IPS DF 4.7 (cell line): ENCODE results near the gene CASKIN2.
"Not testable (repeated sequence)": the region's sequence is repeated elsewhere in the genome, so short reads cannot be mapped to it uniquely, and the experiment has no call there.

Source experiments
- DNase-seq: peaks from one replicate; pipeline ENCODE4 v3.0.0-alpha.2; 2013; ENCODE audit warnings: low spot score; ENCODE audit errors: extremely low read depth

Gene CASKIN2

GRCh38 chr17:75523647-75524046, 8.3 kb upstream of the CASKIN2 start:
- no peak for DNase-seq

DNA sequence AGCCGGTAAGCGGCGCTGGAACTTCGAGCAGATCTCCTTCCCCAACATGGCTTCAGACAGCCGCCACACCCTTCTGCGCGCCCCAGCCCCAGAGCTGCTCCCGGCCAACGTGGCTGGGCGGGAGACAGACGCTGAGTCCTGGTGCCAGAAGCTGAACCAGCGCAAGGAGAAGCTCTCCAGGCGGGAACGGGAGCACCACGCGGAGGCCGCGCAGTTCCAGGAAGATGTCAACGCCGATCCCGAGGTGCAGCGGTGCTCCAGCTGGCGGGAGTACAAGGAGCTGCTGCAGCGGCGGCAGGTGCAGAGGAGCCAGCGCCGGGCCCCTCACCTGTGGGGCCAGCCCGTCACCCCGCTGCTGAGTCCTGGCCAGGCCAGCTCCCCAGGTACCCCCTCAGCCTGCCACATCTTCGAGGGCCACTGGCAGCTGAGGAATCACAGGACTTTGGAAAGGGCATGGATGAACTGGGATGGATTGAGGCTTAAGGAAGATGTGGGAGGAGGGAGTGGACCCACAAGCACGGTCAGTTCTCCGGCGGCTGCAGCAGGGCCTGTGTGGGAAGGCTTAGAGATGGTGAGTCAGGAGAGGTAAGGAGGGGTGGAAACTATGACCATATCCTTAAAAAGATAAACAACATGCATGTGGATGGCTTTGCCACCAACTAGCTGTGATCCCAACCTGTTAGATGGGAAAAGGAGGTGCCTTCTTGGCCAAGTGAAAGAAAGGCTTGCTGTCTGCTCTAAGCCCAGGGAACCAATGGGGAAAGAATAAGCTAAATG, 6.8 kb upstream of the CASKIN2 start:
- no peak for DNase-seq

- no peak for DNase-seq
These were observed 6.0 kb upstream of the CASKIN2 start for GRCh38 chr17:75521290-75521689.

DNA sequence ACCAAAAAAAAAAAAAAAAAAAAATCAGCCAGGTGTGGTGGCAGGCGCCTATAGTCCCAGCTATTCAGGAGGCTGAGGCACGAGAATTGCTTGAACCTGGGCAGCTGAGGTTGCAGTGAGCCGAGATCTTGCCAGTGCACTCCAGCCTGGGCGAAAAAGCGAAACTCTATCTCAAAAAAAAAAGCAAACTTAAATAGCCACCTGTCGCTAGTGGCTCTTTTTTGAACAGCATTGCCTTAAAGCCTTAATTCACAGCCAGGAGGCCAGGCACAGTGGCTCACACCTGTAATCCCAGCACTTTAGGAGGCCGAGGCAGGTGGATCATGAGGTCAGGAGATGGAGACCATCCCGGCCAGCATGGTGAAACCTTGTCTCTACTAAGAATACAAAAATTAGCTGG, 5.1 kb upstream of the CASKIN2 start:
- not testable (repeated sequence) for DNase-seq

GRCh38 chr17:75518983-75519537, 3.7 kb upstream of the CASKIN2 start:
- no peak for DNase-seq

DNA sequence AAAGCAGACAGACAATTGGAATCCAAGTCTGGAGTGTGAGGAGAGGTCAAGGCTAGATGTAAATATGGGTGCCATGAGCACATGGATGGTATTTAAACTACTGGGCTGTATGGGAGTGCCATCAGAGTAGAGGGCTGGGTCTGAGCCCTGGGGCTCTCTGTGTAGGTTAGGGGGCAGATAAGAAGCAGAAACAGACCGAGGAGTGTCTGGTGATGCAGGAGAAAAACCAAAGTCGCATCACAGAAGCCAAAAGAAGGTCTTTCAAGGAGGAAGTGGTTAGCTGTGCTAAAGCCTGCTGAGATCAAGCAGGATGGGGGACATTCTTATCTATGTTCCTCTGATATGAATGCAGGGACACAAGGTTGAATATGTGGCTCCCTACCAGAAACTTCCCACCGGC, 2.9 kb upstream of the CASKIN2 start:
- no peak for DNase-seq

- DNase-seq = no peak
These were observed 2.0 kb upstream of the CASKIN2 start for GRCh38 chr17:75517297-75517865.

- no peak for DNase-seq
These were observed 1.4 kb upstream of the CASKIN2 start for GRCh38 chr17:75516619-75517296.

GRCh38 chr17:75516255-75516618, 900 bp upstream of the CASKIN2 start, which contains the start of gene TSEN54:
TSS of gene TSEN54 (plus strand) at chr17:75516528. CDS start at chr17:75516561, 33 bp downstream.
- no peak for DNase-seq

DNA sequence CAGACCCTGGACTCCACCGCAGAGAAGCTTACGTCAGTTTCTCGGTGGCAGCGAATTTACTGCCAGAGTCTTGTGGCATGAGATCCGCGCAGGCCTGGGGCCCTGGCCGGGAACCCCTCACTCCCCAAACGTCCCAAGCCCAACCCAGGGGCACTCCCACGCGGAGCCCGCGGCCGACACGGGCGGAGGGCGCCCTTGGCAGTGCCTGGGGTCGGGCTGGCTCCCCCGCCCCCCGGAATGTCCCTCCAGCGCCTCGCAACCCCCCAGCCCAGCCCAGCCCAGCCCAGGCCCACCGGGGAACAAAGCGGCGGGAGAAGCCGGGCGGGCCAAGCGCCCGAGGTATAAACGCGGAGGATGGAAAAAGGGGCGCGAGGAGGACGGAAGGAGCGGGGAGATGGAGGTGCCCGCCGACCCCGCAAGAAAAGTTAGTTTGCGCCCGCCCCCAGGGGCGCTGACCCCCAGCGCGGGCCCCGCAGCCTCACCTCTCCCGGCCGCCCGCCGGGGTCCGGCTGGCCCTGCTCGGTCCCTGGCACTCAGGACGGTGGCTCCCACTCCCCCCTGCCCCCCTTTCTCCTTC, 330 bp downstream of the CASKIN2 start:
- DNase-seq = no peak

DNA sequence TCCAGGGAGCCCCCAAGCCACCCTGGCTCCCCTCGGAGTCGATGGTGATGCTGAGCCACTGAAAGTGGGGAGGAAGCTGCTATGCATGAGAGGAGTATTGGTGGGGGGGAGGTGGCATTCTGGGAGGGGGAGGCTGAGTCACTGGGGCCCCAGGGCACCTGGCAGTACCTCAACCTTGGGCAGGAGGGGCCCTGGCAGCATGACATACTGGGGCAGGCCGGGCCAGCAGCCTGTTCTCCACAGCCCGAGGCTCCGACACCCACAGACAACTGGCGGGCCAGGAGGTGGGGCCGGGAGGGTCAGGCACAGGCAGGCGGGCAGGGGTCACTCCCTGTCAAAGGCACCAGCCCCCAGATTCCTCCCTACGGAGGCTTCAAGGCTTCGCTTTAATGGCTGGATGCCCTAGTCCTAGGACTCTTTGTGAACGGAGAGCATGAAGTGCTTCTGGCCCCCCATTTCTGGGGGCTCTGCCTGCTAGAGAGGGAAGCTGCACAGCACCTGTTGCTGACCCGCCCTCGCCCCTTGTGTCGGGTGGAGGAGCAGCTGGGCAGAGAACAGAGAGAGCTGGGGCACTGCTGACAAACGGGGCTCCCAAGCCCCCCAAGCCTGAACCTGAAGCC, 928 bp downstream of the CASKIN2 start:
- DNase-seq = no peak

GRCh38 chr17:75513641-75514000, 1.7 kb downstream of the CASKIN2 start:
- DNase-seq = no peak

- no peak for DNase-seq
These were observed 2.3 kb downstream of the CASKIN2 start for GRCh38 chr17:75512926-75513640.

GRCh38 chr17:75511610-75512575, 3.4 kb downstream of the CASKIN2 start:
- no peak for DNase-seq

- DNase-seq = no peak
These were observed 4.1 kb downstream of the CASKIN2 start for GRCh38 chr17:75511270-75511609.

- no peak for DNase-seq
These were observed 5.6 kb downstream of the CASKIN2 start for GRCh38 chr17:75509528-75510258.

- no peak for DNase-seq
These were observed 6.4 kb downstream of the CASKIN2 start for GRCh38 chr17:75508931-75509361.

- DNase-seq = no peak
These were observed 7.3 kb downstream of the CASKIN2 start for GRCh38 chr17:75507733-75508719.
